Cerebellar cortex (tissue), 1 donor: ENCODE results near the gene CCDC171.

Experiments used
- DNase-seq: peaks from one replicate; pipeline ENCODE4 v3.0.0-alpha.2; 2015; ENCODE audit warnings: low spot score

CCDC171 gene

DNA sequence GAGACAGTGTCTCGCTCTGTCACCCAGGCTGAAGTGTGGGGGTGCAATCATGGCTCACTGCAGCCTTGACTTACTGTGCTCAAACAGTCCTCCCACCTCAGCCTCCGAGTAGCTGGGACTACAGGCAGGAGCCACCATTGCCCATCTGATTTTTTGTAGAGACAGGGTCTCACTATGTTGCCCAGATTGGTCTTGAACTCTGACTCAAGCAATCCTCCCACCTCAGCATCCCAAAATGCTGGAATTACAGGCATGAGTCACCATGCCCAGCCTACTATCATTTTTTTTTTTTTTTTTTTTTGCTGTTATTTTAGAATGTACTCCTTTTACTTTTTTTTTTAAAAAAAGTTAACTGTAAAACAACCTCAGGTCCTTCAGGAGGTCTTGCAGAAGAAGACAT, 449.0 kb downstream of the CCDC171 start:
- no peak for DNase-seq

DNA sequence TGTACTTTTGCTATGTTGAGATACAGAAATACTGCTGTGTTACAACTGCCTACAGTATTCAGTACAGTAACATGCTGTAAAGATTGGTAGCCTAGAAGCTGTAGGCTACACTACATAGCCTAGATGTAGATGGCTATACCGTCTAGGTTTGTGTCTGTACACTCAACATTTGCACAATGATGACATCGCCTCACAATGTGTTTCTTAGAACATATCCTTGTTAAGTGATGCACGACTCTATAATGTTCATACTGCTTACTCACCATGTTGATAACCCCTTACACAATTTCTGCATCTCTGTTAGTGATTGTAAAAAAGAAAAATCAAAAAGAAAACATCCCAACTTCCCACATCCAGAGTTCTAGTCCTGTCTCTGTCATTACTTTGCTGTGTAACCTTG, 450.0 kb downstream of the CCDC171 start:
- no peak for DNase-seq

DNA sequence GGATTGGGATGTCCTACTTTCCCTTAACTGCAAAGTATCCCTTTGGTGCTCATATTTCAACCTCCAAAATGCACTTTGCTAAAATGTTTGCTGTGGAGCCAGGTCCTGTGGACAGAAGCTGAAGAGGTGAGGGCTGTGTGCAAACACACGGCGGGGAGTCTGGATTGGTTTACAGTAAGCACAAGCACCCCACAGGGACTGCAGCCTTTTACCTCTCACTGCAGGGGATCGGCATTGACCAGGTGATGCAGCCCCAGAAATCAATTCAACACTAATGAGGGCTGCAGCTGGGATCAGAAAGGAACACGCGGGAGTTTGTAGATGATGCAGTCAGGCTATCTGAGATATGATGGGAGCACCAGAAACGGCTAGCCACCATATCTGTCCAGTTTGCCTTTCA, 450.9 kb downstream of the CCDC171 start:
- no peak for DNase-seq

DNA sequence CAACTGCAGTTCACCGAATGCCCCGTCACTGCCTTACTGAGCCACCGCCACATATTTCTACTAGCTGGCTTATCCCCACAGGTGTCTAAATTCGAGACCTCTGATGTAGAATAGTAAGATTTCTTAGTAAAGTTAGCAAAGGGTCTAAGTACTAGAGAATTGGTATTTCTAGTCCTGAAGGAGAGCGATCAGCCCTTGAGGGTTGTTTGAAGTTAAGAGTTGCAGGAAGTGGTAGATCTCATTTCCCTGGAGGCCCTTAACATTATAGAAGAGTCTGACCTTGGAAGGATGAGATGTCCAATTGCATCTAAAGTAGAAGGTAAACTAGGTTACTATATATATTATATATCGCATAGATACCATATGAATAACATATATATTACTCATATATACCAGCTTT, 451.8 kb downstream of the CCDC171 start:
- no peak for DNase-seq

DNA sequence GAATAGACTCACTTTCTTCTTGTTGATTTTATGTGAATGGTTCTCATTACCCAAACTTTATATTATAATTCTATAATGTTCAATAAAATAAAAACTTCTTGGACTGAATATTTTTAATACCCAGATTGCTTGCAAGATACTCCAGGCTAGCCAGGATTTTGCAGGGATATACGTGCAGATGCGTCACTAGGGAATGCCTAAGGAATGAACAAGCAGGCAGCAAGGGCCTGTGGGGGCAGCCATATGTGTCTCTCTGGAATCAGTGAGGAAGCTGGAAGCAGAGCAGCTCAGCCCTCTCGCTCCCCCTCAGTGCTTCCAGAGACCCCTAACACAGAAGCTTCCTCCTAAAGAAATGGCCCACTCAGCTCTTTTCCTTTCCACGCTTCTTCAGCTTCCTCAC, 457.4 kb downstream of the CCDC171 start:
- DNase-seq, result no peak

DNA sequence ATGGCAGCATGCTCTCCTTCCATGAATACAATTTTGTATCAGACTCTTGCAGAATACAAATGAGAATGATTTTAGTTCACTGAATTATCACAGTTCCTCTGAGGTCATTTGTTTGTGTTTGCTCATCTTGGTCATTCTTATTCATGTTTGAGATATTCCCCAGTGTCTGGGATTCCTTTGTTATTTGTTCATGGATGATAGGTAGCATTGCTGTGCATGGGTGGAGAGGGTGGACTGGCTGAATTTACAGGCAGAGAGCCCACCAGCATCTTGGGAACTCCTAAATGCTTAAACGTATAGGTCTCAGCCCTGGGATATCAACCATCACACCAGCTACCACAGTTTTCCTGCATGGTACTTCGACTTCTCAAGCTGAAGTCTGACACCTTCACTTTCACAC, 459.8 kb downstream of the CCDC171 start:
- no peak for DNase-seq

DNA sequence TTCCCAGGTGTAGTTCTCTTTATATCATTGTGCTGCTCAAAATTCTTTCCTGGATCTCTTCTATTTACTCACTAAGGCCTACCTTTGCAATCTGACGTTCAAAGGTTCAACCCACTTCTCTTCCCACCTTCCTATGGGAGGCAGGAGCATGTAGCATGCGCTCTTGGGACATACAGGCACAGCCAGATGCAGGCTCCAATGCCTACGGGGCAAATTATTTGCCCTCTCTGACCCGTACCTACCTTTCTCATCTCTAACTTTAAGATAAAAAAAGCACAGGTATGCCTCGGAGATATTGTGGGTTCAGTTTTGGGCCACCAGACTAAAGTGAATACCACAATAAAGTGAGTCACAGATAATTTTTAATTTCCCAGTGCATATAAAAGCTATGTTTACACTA, 460.5 kb downstream of the CCDC171 start:
- no peak for DNase-seq

DNA sequence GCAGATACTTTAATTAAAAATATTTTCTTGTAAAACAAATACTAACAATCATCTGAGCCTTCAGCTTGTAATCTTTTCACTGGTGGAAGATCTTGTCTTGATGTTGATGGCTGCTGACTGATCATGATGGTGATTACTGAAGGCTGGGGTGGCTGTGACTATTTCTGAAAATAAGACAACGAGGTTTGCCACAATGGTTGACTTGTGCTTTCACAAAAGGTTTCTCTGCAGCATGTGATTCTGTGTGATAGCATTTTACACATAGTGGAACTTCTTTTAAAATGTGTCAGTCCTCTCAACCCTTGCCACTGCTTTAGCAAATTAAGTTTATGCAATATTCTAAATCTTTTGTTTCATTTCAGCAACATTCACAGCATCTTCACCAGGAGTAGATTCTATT, 461.0 kb downstream of the CCDC171 start:
- DNase-seq, result no peak

DNA sequence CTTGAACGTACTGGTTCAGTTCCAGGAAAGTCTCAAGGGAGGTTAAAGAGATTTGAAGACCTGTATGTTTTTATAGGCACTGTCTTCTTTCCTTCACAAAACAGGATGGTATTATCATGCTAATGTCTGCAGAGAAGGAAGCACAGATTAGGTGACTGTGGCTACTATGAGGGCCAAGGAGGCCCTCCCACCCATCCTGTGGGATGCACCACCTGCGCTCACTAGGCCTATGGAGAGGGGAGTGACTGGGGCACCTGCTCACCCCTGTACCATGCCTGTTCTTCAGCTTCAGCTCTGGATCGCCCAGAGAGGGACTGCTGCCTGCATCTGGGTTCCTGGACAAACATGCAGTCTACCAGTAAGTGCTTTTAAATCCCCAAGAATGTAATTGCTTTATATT, 469.4 kb downstream of the CCDC171 start:
- DNase-seq, result no peak

DNA sequence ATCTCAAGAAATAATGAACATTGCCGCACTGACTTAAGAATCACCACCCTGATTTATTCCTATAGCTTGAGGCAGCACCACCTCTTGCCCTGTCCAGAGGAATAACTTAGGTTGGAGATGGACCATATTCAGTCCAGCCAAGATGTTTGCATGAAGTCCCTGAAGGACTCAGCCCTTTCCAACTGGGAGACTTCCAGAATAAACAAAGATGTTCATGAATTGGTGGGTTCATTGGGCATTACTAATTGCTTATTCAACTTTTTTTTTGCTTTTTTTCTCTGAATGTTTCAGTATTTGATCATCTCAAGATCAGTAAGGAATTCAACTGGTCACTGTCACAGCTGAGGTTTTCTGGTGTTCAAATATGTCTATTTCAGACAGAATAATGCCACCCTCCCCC, 470.6 kb downstream of the CCDC171 start:
- no peak for DNase-seq
